GM18951 (cell line): ENCODE measurements around the gene FGD2.

Experiments used
- POLR2A ChIP-seq: IDR thresholded peaks from 4 replicates; pipeline ENCODE4 v1.6.1; 2011; ENCODE audit warnings: mild to moderate bottlenecking; ENCODE audit not compliant: insufficient read length, insufficient read depth; ENCODE audit errors: extremely low read depth
- in situ Hi-C: fragments of 300-500 bp; cut with MboI; formaldehyde crosslinking; loops from one replicate; pipeline ENCODE4 v1.12.0; 2022; ENCODE audit warnings: low sequenced_read_pairs, mixed read lengths, inconsistent platforms; ENCODE audit not compliant: unreplicated experiment

The FGD2 gene

GRCh38 chr6:37020812-37021211, 15.4 kb downstream of the FGD2 start:
- in situ Hi-C loops = loop anchor here (10.0 kb wide), 1 partner anchor 184 kb away; no protein-coding TSS in a partner anchor
- TF ChIP-seq POLR2A = no peak

- no peak for TF ChIP-seq POLR2A
Observed at GRCh38 chr6:37021356-37022129, 16.1 kb downstream of the FGD2 start.

GRCh38 chr6:37022135-37022863, 16.8 kb downstream of the FGD2 start:
- in situ Hi-C loops = loop anchor here (10.0 kb wide), 1 partner anchor 183 kb away; no protein-coding TSS in a partner anchor
- no peak for TF ChIP-seq POLR2A

More at GRCh38 chr6:37021356-37022129, 16.1 kb downstream of the FGD2 start:
- in situ Hi-C loops = loop anchor here (10.0 kb wide), 1 partner anchor 183 kb away; no protein-coding TSS in a partner anchor

GRCh38 chr6:37024656-37025337, 19.3 kb downstream of the FGD2 start:
- in situ Hi-C loops = loop anchor here (10.0 kb wide), 1 partner anchor 180 kb away; no protein-coding TSS in a partner anchor
- no peak for TF ChIP-seq POLR2A

GRCh38 chr6:37025621-37026466, 20.4 kb downstream of the FGD2 start:
- no peak for TF ChIP-seq POLR2A
- in situ Hi-C loops = loop anchor here (10.0 kb wide), 1 partner anchor 179 kb away; no protein-coding TSS in a partner anchor

- in situ Hi-C loops = loop anchor here (10.0 kb wide), 1 partner anchor 178 kb away; no protein-coding TSS in a partner anchor
- no peak for TF ChIP-seq POLR2A
Observed at GRCh38 chr6:37027036-37027720, 21.7 kb downstream of the FGD2 start.

GRCh38 chr6:37027811-37028469, 22.5 kb downstream of the FGD2 start:
- no peak for TF ChIP-seq POLR2A
- in situ Hi-C loops = loop anchor here (10.0 kb wide), 1 partner anchor 177 kb away; no protein-coding TSS in a partner anchor

- no peak for TF ChIP-seq POLR2A
- in situ Hi-C loops = loop anchor here (10.0 kb wide), 1 partner anchor 175 kb away; no protein-coding TSS in a partner anchor
Observed at GRCh38 chr6:37029249-37029971, 24.0 kb downstream of the FGD2 start.

- no peak for TF ChIP-seq POLR2A
- in situ Hi-C loops = no loop called here
Observed at GRCh38 chr6:37030599-37030998, 25.1 kb downstream of the FGD2 start.

- in situ Hi-C loops = no loop called here
- TF ChIP-seq POLR2A = no peak
Observed at GRCh38 chr6:37032239-37032638, 26.8 kb downstream of the FGD2 start.
